ENCODE data around the gene KAT7.
A peak's percentile ranks its signal among the peaks of the same experiment; 100 is the strongest.

KAT7 gene

DNA sequence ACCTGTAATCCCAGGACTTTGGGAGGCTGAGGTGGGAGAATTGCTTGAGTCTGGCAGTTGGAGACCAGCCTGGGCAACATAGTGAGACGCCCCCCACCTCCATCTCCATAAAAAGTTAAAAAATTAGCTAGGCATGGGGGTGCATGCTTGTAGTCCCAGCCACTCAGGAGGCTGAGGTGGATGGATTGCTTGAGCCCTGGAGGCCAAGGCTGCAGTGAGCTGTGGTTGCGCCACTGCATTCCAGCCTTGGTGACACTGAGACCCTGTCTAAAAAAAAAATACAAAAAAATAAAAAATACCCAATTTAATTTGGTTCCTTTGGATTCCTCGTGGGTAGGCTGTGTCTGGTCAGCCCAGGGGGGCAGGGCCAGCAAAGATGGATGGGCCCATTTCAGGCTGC, 85.4 kb downstream of the KAT7 start:
- no peak for DNase-seq

- no peak for DNase-seq
These were observed 86.4 kb downstream of the KAT7 start for GRCh38 chr17:49874911-49875310.

DNA sequence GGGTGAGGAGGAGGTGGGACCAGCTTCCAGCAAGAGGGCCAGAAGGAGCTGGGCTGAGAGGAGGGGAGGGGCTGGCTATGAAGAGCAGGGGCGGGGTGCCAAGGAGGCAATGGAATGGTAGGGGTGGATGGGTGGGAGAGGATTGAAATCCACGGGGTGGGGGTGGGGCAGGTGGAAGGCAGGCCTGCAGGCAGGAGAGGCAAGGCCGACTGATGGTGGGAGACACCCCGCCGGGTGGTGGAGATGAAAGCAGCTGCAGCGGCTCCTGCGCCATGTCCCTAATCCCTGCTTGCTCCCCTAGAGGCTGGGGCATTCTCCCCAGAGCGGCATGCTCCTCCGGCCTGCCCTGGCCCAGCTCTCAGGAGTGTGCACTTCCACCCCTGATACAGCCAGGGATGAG, 87.2 kb downstream of the KAT7 start:
- DNase-seq, result no peak

DNA sequence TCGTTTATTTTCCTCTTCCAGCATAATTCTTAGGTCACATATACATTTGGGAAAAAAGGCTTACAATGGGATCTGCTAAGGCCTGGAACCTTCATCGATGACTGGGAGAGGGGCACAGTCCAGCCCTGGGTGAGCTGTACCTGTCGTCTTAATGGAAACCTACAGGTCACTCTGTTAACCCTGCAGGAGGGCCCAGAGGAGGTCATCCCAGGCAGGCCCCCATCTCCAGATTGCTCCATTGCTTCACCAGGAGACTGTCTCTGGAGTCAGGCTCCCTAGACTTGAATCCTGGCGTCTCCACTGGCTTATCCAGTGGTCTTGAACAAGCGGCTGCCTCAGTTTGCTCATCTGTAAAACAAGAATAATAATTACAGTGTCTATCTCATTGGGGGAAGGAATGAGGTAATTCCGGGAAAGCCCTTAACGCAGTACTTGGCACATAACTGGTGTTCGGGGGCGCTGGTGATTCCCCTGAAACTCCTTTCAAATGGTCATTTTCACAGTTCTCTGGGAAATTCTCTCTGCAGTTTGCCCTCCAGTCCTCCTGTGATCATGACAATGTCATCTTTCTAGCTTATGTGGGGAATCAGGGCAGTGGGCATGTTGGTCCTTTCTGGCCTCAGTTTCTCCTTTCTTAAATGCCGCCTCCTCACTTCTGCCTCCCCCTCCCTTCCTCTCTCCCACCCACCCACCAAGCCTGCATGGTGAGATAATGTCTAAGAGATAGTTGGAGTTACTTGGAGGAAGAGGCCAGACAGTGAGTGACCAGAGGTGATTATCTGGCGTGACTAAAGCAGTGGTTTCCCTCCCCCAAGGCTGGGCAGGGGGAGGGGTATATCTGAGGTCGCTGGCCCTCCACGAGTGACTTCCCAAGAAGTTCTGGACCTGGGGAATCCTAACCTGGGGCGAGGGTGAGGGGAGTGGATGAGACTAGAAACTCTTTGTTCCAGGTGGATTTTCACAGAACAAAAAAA, 90.7 kb downstream of the KAT7 start:
- DNase-seq, result no peak

DNA sequence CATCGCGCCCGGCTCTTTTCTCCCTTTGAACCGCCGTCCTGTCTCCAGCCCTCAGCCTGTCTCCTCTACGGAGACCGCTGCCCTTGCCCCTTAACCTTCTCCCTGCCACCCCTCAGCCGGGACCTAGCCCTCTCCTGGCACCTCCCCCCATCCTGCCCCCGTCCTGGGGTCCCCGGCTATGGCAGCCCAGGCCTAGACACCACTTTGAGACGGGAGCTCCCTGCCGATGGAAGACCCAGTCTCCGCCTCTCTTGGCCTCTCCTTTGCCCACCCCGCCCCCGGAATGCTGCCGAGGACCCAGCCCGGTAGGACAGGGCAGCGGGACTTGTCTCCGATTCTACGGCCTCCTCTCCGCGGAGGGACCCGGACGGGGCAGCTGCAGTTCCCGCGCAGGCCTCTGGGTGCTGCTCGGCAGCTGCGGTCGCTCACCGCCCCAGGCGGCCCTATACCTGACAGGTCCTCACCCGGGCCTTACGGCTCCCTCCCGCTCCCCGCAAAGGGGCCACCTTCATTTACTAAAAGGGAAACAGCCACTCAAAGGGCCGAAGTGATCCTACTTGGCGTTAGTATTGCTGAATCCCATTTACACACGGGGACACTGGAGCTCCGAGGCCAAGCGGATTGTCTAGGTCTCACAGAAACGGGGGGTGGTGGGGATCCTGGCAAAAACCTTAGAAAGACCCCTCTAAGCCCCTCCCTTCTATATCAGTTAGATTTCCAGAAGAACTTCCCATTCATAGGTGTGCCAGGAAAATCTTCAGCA, 92.0 kb downstream of the KAT7 start:
- DNase-seq, result peak; percentile 90

- no peak for DNase-seq
These were observed 92.5 kb downstream of the KAT7 start for GRCh38 chr17:49881054-49881402.

DNA sequence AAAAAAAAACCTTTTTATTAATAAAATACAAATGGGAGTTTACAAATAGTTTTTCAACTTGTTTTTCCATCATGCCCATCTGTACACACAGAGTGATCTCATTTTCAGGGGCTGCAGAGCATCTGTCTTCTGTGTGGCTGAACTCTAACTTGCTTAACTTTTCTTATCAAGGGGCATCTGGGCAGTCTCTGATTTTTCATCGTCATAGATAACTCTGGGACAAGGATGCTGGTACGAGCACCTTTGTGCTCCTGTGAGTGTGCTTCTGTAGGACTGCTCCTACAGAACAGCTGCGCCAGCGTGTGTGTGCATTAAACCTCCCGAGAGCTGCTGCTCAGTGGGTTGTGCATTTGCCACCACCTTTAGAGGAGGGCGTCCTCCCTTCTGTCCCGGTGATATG, 94.0 kb downstream of the KAT7 start:
- no peak for DNase-seq
